NCI-H1092 treated with DMSO at 0.1 percent for 48 hours (cell line): ENCODE measurements around the gene HTATSF1.

Experiments
- DNase-seq: peaks from one replicate; lab custom pipeline; 2025; lab: John Stamatoyannopoulos, UW

HTATSF1 gene, protein sequence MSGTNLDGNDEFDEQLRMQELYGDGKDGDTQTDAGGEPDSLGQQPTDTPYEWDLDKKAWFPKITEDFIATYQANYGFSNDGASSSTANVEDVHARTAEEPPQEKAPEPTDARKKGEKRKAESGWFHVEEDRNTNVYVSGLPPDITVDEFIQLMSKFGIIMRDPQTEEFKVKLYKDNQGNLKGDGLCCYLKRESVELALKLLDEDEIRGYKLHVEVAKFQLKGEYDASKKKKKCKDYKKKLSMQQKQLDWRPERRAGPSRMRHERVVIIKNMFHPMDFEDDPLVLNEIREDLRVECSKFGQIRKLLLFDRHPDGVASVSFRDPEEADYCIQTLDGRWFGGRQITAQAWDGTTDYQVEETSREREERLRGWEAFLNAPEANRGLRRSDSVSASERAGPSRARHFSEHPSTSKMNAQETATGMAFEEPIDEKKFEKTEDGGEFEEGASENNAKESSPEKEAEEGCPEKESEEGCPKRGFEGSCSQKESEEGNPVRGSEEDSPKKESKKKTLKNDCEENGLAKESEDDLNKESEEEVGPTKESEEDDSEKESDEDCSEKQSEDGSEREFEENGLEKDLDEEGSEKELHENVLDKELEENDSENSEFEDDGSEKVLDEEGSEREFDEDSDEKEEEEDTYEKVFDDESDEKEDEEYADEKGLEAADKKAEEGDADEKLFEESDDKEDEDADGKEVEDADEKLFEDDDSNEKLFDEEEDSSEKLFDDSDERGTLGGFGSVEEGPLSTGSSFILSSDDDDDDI

GRCh38 chrX:136497556-136498052 lies at the start of gene HTATSF1:
Gene HTATSF1 (plus strand): TSS chrX:136497592. CDS start chrX:136497685, 93 bp downstream.
- no peak for DNase-seq

- DNase-seq = no peak
These were observed 49.4 kb upstream of the HTATSF1 start for GRCh38 chrX:136447968-136448367.

DNA sequence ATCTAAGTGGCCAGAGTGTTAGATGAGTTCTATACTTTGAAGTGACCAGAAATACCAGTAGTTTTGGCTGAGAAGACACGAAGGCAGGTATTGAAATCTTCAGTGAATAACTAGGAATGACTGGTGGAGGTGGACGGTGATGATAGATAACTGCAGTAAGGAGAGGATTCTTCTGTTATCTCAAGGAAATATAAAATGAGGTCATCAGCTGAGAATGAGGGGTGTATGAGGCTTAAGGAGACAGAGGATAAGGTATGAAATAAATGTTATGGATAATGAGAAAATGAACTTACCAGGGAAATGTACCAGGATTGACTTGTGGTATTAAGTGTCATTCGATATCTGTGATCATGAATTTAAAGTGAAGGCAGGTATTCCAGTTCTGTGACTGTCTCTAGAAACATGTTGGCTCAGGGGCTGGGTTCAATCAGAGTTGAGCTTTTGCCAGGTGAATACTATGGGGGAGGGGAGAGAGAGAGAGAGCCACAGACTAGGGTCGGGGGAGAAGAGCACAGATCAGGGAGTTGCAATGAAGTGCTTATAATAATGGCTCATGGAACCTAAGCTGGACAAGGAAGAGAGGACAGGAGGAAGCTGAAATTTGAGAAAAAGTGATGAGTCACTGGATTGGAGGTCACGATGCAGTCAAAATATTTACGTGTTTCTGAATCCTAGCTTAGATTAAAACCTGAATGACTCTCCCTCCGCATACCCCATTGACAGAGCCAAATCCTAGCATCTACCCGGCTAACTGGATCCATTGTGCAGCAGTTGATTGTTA lies 47.2 kb upstream of the HTATSF1 start:
- no peak for DNase-seq

- DNase-seq = no peak
These were observed 44.8 kb upstream of the HTATSF1 start for GRCh38 chrX:136452614-136453013.

- no peak for DNase-seq
These were observed 44.3 kb upstream of the HTATSF1 start for GRCh38 chrX:136453114-136453513.

- peak; percentile 52 for DNase-seq
These were observed 43.6 kb upstream of the HTATSF1 start for GRCh38 chrX:136453771-136454170.

GRCh38 chrX:136456133-136456532 lies 41.3 kb upstream of the HTATSF1 start:
- DNase-seq = no peak

GRCh38 chrX:136457303-136457917 lies 40.0 kb upstream of the HTATSF1 start:
- peak; percentile 76 for DNase-seq

DNA sequence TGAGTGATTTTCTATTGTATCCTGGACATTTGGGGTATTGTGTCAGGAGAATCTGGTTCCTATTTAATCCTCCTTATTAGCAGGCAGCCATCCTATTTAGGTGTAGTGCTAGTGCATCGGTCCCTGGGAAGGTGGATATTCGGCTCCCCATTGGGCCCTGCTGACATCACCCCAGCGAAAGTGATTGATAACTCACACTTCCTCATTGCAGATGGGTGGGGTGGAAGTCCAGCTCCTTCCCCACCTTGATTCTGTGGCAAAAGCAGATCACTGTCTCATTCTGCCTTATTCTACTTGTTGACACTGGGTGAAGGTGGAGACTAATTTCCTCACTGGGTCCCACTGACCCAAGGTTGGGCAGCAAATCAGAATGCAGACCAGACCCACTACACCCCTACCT lies 32.8 kb upstream of the HTATSF1 start:
- no peak for DNase-seq

- no peak for DNase-seq
These were observed 30.1 kb upstream of the HTATSF1 start for GRCh38 chrX:136467303-136467702.

- DNase-seq = no peak
These were observed 28.8 kb upstream of the HTATSF1 start for GRCh38 chrX:136468391-136469103.

DNA sequence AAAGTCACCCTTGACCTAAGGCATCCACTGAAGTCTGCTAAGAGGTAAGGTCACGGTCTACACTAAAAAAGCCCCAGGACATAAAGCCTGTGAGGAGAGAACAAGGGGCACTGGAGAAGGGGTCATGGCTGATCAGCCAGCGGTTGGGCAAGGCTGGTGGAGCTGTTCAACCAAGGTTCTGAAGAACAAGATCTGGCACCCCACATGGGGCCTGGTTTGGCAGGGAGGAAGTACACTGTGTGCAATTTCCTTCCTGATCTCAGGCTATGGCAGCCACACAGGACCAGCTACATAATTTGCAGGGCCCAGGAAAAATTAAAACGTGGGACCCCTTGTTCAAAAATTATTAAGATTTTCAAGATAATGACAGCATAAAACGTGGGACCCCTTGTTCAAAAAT lies 23.7 kb upstream of the HTATSF1 start:
- DNase-seq = no peak

- no peak for DNase-seq
These were observed 22.2 kb upstream of the HTATSF1 start for GRCh38 chrX:136475236-136475635.

GRCh38 chrX:136476501-136476900 lies 20.9 kb upstream of the HTATSF1 start:
- no peak for DNase-seq

DNA sequence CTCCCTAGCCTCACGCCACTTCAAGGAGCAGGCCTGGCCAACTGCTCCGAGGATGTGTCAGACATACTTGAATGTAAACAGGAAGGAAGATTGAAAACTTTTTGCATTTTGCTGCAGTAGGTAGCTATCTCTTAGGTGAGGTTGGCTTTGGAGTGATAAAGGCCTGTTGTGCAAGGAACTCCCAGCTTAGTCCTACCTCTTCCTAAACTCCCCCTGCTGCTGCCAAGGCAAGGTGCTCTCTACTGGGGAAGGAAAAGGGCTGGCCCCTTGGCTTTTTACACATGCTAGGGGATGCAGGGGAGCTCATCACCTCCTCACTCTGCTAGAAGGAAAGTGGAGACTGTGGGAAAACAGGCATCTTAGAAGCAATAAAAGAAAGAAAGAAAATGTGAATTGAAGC lies 20.4 kb upstream of the HTATSF1 start:
- no peak for DNase-seq

GRCh38 chrX:136480383-136480782 lies 17.0 kb upstream of the HTATSF1 start:
- no peak for DNase-seq

DNA sequence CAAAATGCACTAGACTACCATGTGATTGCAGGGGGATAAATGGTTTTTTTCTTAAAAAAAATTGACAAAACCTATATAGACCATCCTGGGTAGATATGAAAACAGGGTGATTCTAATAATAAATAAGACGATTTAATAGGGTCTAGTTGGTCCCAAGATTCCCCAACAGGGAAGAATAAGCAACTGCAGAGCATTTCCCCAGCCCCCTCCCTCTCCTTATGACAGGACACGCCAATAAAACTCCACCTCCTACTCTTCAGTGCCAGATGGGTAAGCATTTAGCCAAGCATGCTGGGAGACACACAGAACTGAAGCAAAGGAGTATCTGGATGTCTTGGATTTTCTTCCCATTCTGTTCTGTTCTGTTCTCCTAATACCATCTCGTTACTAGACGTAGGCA lies 9.7 kb upstream of the HTATSF1 start, which contains the start of gene BRS3:
BRS3 (plus strand) TSS at position 301 of the 400 bp plus-strand sequence. CDS start 168 bp downstream, outside the sequence.
- DNase-seq = no peak

- no peak for DNase-seq
These were observed 8.7 kb upstream of the HTATSF1 start for GRCh38 chrX:136488706-136489105.

DNA sequence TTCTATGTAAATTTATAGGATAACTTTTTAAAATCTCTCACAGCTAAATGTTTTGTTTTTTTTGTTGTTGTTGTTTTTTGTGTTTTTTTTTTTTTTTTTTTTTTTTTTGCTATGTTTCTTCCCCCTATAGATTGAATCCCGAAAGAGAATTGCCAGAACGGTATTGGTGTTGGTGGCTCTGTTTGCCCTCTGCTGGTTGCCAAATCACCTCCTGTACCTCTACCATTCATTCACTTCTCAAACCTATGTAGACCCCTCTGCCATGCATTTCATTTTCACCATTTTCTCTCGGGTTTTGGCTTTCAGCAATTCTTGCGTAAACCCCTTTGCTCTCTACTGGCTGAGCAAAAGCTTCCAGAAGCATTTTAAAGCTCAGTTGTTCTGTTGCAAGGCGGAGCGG lies 5.6 kb upstream of the HTATSF1 start:
- DNase-seq = no peak

DNA sequence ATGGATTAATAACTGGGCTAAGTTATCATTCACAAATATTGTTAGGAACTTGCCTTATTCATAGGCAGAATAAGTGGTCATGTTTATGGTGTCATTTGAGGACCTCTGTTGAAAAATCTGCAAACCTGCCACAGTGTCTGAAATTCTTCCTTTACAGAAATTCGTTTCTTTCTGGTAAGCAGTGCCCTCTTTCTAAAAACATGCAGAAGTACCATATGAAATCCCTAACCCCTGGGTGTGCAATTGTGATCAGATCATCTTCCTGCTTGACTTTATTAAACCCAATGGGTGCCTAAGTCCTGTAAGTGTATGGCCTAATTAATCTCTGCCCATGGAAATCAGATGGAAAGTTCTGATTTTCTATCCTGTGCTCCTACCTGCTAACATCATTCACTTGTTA lies 4.4 kb upstream of the HTATSF1 start:
- no peak for DNase-seq

DNA sequence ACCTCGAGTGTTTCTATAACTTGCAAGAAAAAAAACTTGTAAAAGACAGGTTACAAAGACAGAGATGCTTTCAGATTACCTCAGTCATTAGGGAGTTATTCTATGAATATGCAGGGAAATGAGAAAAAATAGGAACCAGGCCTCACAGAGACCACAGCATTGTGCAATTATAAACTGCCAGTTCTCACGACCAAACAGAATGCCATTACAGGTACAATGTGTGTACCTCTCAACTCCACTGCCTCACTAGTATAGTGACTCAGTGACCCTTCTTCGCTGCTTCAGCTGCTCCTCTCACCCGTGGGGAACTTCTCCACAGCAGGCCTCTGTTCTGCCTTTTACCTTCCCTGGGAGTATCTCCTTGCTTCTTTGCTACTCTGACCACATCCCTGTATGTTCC lies 2.3 kb upstream of the HTATSF1 start:
- DNase-seq = no peak
